ENCODE data around the gene EXOSC2.

Gene EXOSC2

GRCh38 chr9:130740218-130741023 is 46.8 kb downstream of the EXOSC2 start:
- no peak for DNase-seq

DNA sequence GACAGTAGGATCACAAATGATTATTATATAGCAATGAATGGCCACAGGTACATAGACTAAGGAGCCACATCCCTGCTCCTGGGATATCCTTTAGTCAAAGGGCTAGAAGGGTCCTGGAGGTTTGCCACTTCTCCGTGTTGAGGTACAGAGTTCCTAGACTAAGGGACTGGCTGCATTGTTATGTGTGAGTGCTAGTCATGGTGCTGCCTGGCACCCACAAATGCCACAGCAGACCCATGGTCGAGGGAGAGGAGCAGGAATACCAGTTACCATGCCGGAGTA is 47.4 kb downstream of the EXOSC2 start:
- no peak for DNase-seq

DNA sequence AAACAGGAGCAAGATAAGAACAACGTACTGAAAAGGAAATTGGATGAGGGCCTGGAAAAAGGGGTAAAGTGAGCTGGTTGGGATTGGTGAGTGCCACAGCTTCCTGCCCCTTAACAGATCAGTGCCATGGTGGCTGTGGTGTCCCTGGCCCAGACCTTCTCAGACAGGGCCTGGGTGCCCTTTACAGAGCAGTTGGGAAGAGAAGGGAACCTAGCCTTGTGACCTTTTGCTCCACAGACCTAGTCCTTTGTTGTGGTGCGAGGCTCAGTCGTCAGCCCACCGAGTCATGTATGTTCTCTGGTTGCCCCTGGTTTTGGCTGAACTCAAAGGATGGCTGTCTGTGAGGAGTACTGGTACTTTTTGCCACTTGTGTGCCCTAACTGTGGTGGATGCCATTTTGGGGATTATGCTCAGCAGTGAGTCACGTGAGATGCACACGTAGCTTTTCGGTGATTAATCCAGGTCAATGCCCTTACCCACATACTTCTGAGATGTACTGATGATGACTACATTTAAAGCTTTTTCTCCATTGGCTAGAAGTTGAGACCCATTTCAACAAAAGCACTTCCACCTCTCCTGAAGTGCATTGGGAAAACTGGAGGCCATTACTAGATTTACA is 48.4 kb downstream of the EXOSC2 start:
- peak; percentile 60 for DNase-seq

- no peak for DNase-seq
These were observed 50.1 kb downstream of the EXOSC2 start for GRCh38 chr9:130743656-130744055.

GRCh38 chr9:130745210-130745800 is 51.7 kb downstream of the EXOSC2 start:
- no peak for DNase-seq

GRCh38 chr9:130745829-130746228 is 52.2 kb downstream of the EXOSC2 start:
- DNase-seq, result no peak

GRCh38 chr9:130746434-130747212 is 53.0 kb downstream of the EXOSC2 start:
- no peak for DNase-seq

- DNase-seq, result no peak
These were observed 58.2 kb downstream of the EXOSC2 start for GRCh38 chr9:130751631-130752355.
